Measurements from ENCODE around the gene EFCAB7.

The EFCAB7 gene, protein sequence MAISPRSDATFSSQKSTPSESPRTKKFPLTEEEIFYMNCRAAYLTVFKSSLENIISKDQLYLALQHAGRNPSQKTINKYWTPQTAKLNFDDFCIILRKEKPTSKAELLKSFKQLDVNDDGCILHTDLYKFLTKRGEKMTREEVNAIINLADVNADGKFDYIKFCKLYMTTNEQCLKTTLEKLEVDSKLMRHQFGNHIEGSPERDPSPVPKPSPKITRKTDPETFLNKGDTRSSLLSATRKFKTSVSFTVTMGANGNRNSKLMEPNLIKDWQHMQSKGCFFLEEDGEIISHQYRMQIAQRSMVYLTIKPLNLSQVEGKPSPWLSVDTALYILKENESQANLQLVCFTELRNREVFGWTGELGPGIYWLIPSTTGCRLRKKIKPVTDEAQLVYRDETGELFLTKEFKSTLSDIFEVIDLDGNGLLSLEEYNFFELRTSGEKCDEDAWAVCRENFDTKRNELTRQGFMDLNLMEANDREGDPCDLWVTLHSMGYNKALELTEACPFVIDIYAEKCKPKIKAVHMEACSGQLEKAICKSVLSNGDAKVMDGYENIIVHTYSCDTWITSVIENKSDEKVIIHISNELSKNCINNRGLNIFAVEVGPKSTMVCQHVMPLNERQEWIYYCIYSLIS

DNA sequence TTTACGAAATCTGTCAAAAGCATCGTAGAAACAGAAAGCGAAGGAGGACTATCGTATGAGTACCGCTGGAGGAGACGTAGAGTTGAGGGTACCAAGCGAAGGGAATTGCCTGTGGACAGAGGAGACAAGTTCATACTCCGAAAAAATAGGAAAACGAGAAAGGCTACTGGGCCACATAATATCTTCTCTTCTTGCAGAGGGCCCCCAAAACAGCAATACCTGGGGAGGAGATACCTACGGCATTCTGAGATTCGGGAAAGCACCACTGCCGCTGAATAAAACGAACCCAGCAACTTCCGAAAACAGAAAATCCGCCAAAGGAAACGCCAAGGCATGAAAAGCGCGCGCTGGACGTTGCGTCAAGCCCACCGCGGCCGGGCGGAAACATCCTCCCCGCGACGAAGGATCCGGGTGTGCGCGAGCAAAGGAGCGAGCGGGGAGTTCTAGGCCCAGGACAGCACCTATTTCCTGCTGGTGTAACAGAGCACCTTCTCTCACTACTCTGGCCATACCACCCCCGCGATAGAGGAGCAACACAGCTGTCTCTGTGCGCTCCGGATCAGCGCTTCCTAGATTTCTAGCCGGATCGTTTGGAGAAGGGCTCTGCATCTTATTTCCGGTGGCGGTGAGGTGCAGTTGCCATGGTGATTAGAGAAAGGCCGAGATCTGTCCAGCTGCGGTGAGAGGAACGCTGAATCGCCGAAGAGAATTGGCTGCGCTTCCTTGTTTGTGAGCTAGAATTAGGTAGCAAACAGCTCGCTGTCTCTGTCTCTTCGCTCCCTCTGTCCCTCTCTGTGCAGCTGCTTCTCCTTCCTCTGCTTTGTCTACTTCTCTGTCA lies at the start of gene EFCAB7, which contains the start of gene ITGB3BP:
Gene EFCAB7, plus strand, starts transcription at position 635 of the 838 bp plus-strand sequence. CDS start 2,048 bp downstream, outside the sequence.
Gene ITGB3BP, minus strand, starts transcription at position 335 of the 838 bp plus-strand sequence. Its CDS starts 92 bp downstream, at position 243.
- H3K4me3 ChIP-seq (ENCODE audit: low read depth, low read length) = peak within 1 kb of the TSS; percentile 95

DNA sequence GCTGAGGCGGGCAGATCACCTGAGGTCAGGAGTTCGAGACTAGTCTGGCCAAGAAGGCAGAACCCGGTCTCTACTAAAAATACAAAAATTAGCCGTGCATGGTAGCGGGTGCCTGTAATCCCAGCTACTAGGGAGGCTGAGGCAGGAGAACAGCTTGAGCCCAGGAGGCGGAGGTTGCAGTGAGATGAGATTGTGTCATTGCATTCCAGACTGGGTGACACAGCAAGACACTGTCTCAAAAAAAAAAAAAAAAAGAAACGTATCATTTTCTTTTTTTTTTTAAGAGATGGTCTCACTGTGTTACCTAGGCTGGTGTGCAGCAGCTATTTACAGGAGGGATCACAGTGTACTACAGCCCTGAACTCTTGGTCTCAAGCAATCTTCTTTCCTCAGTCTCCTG lies 47.6 kb upstream of the EFCAB7 start:
- H3K4me3 ChIP-seq (ENCODE audit: low read depth, low read length) = no peak overlapping the region

DNA sequence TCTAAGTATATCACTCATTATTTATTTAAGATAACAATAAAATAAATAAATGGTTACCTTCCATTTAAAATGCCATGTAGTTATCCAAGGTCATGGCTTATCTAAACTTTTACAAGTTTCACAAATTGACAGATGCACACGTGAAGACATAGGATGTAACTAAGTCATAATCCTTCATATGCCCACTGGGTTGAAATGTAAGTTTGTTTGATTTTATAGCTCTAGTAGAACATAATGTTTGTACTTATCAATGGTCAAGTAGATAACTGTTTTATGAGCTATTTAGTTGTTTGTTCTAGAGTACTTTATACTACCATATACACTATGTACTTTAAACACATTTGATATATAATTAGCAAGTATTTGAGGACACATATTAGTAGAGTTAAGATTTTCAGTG lies 43.3 kb upstream of the EFCAB7 start:
- H3K4me3 ChIP-seq (ENCODE audit: low read depth, low read length) = no peak overlapping the region

DNA sequence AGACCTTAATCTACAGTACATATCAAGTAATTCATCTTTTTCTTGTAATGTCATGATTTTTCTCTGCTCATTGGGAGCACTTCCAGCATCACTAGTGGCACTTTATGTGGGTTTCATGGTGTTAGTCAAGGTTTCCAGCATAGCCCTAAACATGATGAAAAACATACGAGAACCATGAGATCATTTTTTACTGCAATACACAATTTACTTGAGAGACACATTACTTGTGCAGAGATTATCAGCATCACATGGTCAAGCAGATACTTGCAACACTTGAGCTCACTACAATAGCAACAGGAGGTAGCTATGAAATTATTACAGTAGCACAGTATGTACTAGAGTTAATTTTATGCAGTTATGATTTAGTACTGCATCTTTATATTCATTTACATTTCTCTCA lies 36.7 kb upstream of the EFCAB7 start:
- no peak overlapping the region for H3K4me3 ChIP-seq (ENCODE audit: low read depth, low read length)

DNA sequence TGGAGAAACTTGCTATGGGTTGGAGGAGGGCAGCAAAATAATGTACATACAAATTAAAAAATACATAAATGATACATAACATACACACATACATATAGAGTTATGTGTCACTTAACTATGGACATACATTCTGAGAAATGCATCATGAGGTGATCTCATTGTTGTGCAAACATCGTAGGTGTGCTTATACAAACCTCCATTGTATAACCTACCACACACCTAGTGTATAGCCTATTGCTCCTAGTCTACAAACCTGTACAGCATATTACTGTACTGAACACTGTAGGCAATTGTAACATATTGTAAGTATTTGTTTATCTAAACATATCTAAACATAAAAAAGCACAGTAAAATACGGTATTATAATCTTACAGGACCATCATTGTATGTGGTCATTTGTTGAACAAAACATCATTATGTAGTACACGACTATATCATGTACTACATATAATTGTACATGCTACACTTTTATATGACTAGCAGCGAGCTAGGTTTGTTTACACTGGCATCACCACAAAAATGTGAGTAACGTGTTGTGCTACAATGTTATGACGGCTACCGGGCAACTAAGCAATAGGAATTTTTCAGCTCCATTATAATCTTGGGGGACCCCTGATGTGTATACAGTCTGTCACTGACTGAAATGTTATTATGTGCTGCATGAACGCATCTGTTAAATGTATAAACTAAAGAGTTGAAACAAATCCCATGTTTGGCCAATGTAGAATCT lies 35.8 kb upstream of the EFCAB7 start:
- H3K4me3 ChIP-seq (ENCODE audit: low read depth, low read length) = no peak overlapping the region

DNA sequence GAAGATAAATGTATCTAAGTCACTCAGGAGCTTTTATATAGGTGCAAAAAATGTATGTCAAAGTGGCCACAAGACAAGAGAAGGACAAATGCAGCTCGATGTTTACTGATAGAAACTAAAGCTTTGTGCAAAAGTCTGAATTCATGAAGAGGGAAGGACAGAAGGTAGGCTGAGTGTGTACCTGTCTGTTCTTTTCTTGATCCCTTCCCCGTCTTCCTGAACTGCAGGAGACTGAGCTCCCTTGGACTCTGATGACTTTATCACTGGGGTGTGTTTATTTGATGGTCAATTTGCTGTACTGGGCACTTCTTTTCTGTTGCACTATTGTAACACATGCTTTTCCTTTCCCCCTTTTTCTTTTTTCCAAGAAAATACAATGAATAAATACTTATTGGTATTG lies 25.7 kb upstream of the EFCAB7 start:
- H3K4me3 ChIP-seq (ENCODE audit: low read depth, low read length) = no peak overlapping the region

DNA sequence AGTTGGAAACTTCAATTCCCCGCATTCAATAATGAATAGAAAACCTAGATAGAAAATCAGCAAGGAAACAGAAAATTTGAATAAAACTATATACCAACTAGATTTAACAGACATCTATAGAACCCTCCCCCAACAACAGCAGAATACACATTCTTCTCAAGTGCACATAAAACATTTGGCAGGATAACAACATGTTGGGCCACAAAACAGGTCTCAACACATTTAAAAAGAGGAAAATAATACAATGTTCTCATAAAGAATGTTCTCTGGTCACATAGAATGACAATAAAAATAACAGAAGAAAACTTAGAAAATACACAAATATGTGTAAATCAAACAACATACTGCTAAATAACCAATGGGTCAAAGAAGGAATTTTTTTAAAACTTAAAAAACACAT lies 25.2 kb upstream of the EFCAB7 start:
- no peak overlapping the region for H3K4me3 ChIP-seq (ENCODE audit: low read depth, low read length)

DNA sequence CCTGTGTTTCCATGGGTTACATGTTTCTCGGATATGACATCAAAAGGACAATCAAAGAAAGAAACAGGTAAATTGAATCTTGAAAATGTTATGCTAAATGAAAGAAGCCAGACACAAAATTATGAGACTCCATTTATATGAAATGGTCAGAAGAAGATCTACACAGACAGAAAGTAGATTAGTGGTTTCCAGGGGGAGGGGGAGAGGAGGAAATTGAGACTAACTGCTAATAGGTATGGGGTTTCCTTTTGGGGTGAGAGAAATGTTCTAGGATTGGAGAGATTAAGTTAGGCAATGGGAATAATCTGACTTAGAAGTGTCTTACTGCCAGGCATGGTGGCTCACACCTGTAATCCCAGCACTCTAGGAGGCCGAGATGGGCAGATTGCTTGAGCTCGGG lies 22.1 kb upstream of the EFCAB7 start:
- H3K4me3 ChIP-seq (ENCODE audit: low read depth, low read length) = no peak overlapping the region

DNA sequence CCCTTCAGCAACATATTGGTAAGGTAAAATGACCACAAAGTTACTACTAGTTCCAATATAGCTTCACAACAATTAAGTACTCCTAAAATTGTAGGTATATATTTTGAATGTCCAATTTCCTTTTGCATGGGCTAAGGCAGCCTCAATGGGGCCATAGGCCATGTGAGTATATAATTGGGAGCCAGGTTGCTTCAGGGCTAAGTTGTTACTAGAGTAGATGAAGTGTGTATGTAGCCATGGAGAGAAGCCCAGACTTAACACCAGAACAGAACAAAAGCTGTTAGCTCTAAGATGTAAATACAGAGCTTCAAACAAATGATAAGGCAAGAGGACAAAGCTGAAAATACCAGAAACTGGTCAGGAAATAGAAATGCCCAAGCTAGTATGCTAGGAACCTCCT lies 16.5 kb upstream of the EFCAB7 start:
- no peak overlapping the region for H3K4me3 ChIP-seq (ENCODE audit: low read depth, low read length)

DNA sequence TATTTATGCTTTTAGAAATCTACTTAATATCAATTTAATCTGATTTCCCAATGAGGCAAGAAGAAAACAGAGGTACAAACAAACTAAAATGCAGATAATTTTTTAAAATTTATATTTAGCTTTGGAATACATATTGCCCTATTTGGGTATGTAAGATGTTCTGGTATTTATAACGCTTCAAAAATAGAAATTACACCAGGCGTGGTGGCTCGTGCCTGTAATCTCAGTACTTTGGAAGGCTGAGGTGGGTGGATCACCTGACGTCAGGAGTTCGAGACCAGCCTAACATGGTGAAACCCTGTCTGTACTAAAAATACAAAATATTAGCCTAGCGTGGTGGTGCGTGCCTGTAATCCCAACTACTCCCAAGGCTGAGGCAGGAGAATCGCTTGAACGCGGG lies 13.6 kb upstream of the EFCAB7 start:
- no peak overlapping the region for H3K4me3 ChIP-seq (ENCODE audit: low read depth, low read length)

DNA sequence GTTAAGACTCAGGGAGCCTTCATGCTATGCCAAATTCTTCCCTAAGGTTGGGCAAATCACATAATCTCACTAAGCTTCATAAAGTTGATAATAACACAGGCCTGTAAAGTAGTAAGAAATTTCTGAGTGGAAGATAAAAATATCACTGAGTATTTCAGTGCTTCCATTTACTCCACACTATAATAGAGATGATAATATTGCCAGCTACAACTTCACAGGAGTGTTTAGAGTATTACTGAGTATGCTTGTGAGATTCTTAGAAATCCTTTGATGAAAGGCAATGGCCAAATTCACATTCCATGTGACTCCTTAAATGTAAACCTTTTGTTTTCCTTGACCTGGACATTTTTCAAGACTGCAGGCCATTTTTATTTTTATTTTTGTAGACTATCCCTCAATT lies 10.7 kb upstream of the EFCAB7 start:
- no peak overlapping the region for H3K4me3 ChIP-seq (ENCODE audit: low read depth, low read length)

DNA sequence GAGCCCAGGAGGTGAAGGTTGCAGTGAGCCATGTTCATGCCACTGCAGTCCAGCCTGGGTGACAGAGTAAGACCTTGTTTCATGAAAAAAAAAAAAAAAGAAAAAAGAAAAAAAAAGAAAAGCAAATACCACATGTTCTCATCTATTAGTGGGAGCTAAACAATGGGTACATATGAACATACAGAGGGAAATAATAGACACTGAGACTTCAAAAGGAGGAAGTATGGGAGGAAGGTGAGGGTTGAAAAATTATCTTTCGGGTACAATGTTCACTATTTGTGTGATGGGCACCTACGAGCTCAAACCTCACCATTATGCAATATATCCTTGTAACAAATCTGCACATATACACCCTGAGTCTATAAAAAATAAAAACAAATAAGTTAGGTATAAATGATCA lies 6.7 kb upstream of the EFCAB7 start:
- H3K4me3 ChIP-seq (ENCODE audit: low read depth, low read length) = no peak overlapping the region

DNA sequence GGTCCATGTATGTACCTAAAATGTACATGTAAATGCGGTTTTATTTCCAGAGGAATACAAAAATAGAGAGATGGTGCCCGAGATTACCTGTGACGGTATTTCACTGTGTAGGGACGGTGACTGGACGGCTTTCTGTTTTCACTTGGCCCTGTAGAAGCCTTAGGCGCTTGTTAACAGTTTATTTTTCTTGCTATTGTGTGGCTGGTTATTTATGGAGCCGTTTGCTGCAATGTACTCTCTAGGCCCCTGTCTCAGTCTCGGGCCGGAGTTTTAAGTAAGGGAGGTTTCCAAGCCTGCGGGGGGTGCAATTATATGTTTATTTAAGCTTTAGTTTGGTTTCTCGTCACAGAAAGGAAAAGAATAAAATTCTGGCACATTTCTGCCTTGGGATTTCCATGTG lies 413 bp downstream of the EFCAB7 start:
- peak overlapping the region; percentile 95 for H3K4me3 ChIP-seq (ENCODE audit: low read depth, low read length)

DNA sequence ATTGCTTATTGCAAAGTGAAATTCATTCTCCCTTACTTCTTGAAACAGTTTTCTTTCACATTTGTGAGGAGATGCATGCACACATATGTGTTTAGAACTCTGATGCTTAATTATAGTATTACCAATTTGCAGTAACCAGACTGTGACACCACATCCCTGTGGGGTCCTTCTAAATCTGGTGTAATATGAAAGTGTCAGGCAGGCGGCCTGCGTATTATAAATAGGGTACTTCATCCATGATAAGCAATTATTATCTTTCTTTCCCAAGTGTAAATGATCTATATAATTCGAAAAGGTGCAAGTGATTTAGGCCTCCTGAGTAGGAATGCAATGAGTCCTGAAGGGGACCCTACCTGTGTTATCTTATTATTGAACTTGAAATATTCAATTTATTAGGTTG lies 876 bp downstream of the EFCAB7 start:
- peak overlapping the region; percentile 95 for H3K4me3 ChIP-seq (ENCODE audit: low read depth, low read length)

DNA sequence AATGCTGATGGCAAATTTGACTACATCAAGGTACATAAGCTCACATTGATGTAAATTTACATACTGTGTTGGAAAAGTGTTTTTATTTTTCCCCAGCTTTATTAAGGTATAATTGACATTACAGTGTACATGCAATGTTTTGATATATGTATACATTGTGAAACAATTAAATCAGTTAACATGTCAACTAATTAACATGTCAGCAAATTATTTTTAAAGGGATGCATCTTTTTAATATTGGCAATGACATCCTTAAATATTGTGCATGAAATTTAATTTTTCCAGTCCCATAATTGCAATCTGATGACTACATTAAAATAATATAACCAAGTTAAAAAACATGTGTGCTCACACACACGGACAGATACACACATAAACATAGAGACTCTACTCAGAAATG lies 9.4 kb downstream of the EFCAB7 start:
- H3K4me3 ChIP-seq (ENCODE audit: low read depth, low read length) = no peak overlapping the region

DNA sequence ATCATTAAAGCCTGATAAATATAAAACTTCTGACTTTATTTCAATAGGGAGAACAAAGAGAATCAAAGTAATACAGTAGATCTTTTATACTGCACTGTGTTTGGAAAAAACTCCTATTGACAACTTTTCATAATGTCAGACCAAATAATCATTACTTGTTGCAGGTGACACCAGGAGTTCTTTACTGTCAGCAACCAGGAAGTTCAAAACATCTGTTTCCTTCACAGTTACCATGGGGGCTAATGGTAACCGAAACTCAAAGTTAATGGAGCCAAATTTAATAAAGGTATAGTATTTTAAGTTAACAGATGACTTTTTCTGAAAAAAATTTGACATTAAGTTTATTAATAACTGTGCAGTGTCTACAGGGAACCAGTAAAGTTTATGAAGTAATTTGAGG lies 10.6 kb downstream of the EFCAB7 start:
- H3K4me3 ChIP-seq (ENCODE audit: low read depth, low read length) = no peak overlapping the region

DNA sequence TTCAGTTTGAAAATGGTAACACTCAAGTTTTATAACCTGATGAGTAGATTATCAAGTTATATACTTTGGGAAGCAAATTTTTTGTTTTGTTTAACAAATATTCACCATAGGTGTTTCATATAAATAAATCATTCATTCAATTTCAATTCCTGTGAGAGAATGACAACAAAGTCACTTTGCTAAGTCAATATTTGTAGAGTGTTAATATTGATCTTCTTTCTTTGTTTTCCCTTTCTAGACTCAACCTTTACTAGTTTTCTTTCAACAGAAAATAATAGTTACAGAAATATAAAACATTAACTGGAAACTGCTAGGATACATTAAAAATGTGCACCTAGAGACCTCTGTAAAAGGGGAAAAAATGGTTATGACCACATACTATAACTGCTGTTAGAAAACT lies 11.1 kb downstream of the EFCAB7 start:
- no peak overlapping the region for H3K4me3 ChIP-seq (ENCODE audit: low read depth, low read length)

DNA sequence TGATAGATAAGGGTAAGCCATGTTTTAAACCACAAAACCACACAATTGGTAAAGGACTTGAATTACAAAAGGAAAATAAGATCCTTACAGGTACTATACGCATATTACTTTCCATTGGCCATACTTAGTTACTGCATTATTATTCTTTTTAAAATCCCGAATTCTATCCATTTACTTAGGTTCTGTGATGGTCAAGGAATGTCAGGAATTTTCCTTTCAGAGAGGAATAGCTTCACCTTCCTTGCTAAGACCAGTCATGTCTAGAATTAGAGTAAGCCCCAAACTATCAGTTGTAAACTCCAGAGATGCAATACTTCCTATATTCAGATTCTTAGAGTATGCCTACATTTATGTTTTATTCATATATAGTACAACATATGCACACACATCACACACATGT lies 13.7 kb downstream of the EFCAB7 start:
- no peak overlapping the region for H3K4me3 ChIP-seq (ENCODE audit: low read depth, low read length)

DNA sequence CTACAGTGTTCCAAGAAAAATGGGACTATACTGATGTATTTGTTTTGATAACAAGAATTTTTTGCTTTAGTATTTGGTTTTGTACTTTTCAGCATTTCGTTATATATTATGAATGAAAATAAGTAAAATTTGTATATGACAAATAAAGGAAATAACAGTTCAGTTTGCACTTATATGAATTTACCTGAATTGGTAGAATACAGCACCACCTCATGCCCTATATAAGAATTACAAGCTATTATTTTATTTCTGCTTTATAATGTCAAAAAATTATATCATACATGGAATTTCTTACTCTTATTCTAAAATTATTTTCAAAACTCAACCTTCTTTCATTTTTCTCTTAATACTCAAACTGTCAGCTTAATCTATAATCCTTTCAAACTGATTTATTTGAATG lies 14.6 kb downstream of the EFCAB7 start:
- no peak overlapping the region for H3K4me3 ChIP-seq (ENCODE audit: low read depth, low read length)

DNA sequence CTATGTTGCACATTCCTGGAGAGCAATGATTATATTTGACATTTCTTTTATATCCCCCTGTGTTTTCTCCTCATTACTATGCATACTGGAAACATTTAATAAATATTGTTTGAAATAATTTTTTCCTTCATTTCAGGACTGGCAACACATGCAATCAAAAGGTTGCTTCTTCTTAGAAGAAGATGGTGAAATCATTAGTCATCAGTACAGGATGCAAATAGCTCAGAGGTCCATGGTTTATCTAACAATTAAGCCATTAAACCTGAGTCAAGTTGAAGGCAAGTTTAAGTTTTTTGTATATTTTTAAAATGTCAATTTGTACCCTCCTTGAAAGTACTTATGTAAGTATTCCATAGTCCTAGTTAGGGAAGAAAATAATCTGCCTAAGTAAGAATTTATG lies 22.5 kb downstream of the EFCAB7 start:
- H3K4me3 ChIP-seq (ENCODE audit: low read depth, low read length) = no peak overlapping the region
